Glomerular visceral epithelial cell (primary cell): ENCODE data around the gene KCNQ1OT1.

Experiments
- DNase-seq: peaks from one replicate; pipeline ENCODE4 v3.0.0-alpha.2; 2016; ENCODE audit errors: extremely low spot score

KCNQ1OT1 gene

DNA sequence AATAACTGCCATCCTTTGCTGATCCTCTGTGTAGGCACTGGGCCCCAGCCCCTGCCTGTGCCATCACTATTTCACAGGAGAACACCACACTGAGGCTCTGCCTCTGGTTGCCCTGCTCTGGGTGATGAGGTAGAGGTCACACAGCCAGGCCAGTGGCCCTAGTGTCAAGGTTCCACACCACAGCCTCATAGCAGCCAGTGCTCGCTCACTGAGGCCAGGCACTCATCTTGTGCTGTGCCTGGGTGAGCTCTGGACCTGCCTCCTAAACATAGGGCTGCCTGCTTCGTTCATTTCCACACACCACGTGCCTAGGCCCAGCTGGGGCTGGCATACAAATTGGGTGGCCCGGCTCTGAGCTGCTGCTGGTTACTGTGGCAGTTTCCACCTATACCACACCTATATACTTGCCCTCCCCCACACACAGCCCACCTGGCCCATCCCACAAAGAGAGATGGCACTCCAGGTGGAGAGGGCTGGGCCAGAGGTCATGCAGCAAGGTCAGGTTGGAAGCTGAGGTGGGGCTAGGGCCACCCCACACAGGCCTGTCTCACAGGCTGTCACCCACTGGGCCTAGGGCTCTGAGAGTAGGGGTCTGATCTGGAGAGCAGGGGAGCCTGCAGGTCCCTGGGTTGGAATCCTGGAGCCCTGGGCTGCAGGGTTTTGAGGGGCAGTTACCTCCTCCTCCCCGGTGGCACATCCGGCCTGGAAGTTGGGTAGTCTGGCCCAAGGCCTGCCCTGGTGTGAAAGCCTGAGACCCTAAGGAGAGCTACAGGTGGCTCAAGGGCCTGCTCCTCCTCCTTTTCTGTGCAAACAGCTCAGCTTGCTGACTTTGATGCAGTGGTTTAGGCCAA is 11.2 kb downstream of the KCNQ1OT1 start:
- DNase-seq, result no peak

DNA sequence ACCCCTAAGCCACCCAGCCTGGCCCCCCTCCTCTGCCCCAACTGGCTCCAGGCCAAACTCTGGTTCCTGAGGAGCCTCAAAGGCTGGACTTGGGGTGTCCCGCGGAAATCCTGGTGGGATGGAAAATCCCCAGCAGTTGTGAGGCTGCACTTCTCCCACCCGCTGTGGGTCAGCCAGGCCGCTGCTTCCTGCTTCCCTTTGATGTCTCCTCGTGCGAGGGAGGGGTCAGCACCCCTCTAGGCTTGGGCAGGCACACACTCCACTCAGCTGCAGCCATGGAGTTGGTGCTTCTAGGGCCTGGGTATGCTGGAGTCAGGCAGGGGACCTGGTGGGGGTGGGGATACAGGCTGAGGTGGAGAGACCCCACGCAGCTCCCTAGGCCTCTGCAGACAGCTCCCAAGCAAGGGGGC is 12.0 kb downstream of the KCNQ1OT1 start:
- no peak for DNase-seq

DNA sequence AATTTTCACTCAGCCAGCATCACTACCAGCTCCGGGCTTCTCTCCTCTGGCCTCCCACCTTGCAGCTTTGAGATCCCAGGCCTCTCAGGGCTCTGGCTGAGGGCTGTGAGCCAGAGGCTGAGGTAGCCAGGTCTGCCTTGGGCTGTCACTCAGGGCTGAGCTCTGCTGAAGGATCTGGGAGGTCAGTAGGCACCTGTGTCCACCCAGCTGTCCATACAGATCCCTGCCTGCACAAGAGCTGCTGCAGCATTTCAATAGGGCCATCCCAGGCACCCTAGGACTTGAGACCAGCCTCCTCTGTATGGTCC is 12.6 kb downstream of the KCNQ1OT1 start:
- DNase-seq, result no peak

DNA sequence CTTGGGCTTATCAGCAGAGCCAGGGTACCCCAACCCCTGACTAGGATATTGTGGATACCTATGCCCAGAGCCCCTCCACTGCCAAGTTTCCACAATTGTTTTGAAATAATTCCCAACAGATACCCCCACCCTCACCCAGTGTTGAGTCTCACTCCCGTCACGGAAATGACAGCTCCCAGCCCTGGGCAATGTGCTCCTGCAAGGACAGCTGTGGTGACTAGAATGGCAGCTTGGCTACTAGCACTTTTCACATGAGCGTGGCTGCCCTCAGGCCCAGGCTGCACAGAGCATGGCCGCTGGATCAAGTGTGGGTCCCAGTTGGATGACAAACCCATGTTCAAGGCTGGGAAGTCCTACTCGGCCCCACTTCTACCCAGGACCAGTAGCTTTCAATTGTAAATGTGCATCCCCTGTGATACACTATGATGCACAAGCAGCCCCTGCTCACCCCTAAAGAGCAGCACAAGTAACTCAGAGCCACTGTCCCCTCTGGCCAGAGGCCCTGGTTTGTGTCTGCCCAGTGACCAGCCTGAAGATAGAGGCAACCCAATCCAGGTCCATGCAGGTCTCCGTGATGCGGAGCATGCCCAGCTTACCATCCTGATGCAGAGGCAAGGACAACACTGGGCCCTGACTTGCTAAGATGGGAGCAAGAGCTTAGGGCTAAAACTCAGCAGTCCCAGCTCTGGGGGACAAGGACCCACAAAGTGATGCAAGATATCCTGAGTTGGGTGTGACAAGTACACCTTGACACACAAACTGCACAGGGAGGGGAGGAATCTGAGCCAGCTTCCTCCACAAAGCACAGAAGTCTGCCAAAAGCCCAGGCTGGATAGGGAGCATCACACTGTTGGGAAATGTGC is 13.2 kb downstream of the KCNQ1OT1 start:
- no peak for DNase-seq

DNA sequence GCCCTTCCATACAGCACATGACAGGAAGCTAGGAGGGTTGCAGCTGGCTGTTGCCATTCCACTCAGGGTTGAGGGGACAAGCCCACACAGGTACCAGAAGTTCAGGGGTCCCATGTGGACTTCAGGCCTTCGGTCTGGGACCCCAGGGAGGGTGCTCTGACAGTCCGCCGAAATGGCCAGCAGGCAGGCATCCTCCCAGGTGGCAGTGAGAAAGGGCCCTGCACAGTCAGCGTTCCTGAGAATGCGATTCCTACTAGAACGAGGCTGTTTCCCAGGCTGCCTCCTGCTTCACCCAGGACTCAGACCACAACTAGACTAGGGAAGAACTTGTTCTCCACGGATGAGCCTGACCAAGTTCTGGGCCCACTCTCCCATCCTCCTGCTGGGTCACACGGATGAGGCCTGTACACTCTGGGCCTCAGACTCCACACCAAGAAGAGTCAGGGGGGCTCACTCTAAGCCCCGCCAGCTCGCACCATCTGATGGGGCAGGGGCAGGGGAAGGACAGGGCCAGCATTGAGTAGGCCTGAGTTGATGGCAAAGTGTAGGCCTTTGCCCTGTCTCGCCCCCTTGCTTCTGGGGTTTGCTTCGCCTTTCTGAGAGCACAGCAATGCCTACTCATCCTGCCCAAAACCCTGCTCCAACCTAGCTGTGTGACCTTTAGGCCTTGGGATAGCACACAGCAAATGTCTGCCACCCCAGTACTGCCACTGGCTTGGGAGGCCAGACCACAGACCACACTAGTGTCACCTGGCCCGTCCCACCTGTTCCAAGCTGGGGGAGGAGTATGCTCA is 14.0 kb downstream of the KCNQ1OT1 start:
- no peak for DNase-seq

DNA sequence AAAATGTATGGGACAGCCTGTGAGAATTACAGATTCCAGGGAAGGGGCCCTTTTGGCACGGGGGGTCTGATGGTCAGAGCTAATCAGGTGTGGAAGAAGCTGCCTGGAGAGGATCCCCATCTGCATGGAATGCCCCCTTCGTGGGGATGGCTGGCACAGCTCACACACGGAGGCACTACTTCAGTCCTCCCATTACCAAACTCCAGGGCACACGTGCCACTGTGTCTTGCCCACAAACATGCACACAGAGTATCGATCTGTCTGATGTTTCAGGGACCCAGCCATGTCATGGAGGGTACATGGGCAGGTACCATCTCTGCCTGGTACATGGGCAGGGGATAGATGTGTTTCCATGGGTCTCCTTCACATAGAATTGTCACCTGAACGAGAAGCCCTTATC is 14.7 kb downstream of the KCNQ1OT1 start:
- no peak for DNase-seq

DNA sequence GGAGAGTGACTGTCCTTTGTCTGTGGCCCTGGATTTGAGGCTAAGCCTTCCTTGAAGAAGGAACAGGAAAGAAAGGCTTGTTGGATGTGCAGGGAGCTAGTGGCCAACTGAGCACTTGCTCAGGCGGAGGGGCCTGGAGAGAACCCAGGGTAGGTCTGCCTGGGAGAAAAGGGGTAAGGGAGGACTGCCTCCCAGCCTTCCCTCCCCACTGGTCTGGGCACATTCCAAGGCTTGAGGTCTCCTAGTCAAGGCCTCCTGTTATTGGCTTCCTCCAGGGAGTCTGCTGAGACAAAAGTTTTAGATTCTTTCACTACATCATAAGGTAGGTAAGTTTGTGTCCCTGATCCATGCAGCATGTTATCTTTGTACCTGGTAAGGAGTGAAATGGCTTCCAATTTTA is 15.2 kb downstream of the KCNQ1OT1 start:
- no peak for DNase-seq

DNA sequence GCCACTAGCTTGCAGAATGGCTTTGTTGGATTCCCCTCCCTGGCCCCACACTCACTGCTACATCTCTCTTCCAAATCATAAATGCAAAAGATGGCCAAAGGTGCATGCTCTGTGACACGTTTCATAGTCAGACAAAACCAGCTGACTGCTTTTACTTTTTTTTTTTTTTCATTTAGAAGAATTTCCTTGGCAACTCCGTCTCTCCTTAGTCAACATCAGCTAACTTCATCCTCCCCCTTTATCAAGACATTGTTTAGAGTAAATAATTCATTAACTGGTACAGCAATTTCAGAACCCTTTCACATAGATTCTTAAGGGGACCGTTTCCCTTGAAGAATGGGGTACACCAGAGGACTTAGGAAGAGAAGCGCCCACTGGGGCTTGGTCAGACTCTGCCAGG is 16.0 kb downstream of the KCNQ1OT1 start:
- DNase-seq, result no peak

DNA sequence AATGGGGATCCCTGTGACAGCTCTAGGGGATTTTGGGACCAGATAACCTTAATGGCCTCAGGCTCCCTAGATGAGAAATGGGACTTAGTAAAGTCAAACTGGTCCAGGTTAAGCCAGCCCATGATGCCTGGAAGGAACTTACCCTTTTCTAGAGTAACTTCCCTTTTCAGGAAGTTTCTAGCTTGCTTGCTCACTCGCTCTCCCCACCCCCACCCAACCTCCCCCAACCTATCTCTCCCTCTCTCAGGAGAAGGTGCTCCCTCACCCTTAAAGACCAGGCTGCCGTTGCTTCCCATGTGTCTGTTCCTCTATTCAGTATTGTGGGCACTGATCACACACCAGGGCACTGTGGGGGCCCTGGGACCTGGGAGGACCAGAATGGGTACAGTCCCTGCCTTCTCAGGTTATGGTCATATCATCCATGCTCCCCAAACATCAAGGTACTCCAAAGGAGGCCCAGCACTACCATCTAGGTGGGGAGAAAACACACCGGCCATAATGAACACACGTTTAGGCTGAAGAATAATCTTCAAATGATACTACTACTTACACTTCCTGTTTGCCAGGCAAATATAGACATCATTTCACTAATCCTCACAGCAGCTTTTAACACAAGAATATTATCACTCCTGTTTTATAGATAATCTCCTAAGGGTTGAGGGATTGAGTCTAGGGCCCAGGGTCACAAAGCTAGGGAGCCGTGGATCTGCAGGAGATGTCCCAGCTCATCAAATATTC is 18.2 kb downstream of the KCNQ1OT1 start:
- DNase-seq, result no peak

DNA sequence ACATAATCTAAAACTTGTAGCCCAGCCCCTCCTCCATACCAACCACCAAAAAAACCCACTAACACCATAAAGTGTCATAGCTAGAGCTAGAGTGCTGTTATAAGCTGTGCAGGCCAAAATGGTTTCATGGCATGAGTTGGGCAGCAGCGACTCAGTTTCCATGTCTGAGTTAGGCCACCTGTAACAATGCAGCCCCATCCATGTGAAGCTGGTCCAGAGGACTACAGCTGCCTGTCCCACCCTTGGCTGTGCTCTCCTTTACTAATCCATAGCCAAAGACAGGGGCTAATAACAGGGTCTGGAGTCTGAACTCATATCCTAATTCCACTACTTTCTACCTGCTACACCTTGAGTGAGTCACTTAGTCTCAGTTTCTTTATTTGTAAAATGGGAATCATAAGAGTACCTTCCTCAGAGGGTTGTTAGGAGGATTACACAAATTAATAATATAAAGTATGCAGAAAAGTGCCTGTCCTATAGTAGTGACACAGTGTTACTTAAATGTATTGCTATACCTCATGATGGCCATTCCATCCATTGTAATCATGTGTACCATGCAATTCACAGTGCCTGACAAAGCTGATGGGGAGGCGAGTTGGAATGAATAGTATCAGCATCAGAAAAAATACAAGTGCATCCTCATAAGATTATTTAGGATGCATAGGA is 20.6 kb downstream of the KCNQ1OT1 start:
- DNase-seq, result no peak

DNA sequence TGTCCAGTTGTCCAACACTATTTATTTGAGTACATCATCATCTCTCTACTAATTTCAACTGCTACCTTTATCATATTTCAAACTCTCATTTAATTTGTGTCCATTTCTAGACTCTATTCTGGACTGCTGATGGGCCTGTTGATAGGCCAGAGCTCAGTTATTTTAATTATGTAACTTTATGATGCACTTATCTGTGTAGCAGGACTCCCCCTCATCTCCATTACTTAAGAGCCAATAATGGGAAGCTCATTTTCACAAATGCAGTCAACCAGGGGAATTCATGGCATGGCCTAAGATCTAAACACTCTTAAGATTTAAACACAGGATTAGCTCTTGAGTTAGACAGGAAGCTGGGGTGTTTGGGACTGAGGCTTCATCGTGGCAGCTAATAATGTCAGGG is 21.4 kb downstream of the KCNQ1OT1 start:
- DNase-seq, result no peak

DNA sequence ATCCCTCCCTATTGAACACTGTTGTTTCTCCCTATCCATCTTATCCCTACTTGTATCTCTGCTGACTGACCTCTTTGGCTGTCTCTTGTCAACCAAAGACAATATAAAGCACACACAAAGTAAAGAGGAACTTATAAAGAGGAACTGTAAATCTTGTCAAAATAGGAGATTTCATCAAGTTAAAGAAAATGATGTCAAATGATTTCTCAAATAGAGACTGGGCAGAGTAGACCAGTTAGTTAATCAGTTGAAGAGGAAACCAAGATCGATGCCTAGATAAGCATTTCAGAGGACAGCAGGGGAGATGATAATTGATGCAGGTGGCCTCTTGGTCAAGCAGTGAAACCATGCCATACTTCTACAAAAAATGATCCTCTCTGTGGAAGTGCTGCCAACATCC is 22.7 kb downstream of the KCNQ1OT1 start:
- DNase-seq, result no peak

DNA sequence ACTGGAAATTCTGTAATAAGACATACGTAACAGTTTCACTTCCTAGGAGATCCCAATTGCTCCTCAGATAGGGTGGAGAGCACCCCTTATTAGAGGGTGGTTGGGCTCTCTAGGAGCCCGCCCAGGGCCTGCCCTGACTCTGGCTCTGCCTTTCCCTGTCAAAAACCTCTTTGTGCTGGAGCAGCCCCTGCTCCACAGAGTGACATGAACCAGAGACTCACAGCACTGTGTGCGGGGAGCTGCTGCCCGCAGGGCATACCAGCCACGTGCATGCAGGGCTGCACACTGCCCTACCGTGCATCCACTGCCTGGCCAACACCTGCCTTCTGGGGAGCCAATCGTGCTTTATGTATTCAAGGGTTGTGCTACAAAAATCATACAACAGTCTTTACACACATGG is 24.3 kb downstream of the KCNQ1OT1 start:
- DNase-seq, result no peak

DNA sequence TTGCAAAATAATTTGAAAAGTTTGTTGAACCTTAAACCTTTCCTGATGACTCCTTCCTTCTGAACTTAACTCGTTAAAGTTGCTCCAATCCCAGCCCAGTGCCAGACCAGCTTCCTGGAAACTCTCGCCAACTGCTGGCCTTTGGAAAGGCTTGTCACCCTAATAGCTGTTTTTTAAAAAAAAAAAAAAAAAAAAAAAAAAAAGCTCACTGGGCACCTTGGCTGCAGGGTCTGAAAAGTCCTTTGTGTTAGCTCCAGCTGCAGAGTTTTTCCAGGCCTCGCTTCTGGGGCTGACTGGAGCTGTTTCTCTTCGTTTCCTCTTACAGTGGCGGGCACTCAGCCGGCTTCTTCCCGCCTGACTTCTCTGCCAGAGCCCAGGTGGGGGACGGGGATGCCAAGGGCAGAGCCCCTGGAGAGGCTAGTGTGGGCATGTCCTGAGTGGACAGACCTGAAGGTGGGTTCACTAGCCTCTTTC is 25.1 kb downstream of the KCNQ1OT1 start:
- no peak for DNase-seq

DNA sequence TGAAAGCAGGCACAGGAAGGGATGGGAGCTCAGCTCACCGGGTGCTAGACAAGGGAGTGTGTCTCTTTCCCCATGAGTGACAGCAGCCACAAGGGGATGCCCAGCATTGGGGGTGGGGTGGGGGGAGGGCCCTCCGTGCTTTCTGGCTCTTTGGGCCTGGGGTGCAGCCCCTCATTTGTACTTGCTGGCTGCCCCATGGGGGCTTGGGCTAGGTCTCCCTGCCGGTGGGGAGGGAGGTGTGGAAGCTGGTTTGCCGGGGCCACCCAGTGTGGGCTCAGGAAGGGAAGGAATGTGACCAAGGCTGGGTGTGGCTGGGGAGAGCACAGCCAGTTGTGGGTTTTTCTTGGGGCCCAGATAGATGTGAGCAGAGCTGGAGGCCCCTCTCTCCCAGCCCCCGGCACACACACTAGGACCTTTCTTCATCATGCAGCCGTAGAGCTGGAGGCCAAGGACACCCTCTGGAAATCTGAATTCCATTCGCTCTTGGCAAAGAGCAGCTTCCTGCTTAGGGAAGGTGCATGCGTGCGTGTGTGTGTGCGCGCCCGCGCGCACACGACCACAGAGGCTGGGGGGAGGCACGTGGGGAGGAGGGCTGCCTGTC is 25.8 kb downstream of the KCNQ1OT1 start:
- DNase-seq, result no peak

DNA sequence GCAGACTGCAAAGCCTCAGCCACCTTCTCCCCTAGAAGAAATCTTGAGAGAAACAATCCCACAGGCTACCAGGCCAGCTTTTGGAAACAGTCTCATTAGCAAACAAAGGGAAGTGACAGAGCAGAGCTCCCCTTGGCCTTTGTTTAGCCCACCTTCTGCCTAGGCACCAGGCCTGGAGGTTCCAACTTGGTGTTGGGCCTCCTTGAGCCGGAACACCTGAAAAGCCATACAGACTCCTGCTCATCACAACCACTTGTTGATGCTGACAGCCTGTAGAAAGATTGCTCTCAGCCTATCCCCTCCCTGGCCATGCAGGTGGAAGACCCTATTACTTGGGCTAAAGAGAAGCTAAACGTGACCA is 26.6 kb downstream of the KCNQ1OT1 start:
- DNase-seq, result no peak

DNA sequence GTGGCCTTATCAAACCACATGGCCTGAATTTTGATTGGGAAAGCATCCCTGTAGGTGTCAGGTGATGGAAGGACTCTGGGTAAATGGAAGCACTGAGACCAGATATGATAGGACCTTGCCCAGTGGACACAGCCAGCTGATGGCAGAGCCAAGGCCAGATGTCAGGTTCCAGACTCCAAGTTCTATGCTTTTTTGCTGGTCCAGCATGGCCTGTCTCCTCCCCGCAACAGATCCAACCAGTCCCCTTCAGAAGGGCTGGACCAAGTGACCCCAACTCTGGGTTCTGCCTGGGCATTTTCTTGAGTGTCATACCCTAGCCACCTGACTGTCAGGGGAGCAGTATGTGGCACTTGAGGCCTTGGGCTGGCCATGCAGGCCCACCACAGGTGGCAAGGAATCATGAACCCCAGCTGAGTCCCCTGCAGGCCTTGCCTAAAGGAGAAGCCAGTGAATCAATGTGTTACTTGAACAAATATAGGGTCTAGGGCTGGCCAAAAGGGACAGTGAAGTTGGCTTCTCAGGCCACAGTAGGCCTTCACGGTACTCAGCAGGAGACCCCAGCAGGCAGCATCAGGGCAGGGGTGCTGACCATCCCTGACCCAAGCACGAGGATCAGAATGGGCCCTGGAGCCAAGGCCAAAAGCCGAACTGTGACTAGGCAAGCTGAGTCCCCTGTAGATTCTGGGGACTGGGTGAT is 27.1 kb downstream of the KCNQ1OT1 start:
- DNase-seq, result no peak

DNA sequence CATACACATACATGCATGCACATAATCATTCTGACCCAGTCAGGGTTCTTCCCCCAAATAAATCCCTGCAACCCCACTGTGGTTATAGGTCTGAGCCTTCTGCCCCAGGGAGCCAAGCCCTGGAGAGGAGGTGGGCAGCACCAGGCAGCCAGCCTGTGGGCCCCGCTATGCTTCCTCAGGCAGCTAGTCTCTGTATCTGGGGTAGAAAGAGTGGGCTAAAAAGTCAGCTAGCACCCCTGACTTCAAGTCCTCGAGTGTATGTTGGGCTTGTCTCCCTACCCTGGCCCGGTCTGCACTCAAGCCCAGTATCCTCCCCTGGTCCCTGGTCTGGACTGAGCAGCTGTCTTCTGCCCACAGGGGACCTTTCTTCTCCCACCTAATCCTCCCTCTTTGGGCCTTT is 28.0 kb downstream of the KCNQ1OT1 start:
- no peak for DNase-seq

DNA sequence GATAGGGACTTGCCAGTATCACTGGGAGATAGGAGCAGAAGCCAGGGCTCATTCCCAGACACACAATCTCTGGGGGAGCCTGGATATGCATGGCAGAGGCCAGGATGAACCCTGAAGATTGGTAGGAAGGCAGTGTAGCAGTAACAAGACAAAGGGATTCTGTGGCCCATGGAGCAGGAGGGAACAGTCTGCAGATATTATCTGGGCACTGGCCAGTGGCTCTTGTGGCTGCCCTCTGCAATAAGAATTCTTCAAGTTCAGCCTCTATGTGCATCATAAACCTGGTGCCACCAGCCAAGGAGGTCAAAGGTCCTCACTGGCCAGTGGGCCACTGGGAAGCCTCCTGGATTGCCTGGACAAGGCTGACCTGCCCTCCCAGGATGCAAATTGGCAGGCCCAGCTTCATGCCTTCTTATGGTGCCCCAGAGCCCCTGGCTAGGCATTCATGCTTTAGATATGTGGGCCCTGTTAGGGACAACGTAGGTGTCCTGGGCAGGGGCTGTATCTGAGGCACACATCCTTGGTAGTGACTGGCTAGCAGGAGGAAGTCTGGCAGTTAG is 29.2 kb downstream of the KCNQ1OT1 start:
- DNase-seq, result no peak
